HepG2 (cell line): Measurements from ENCODE around the gene MAMSTR. TPM values are rescaled to one million over a fixed set of nuclear protein-coding genes. Genes with fewer than 3 reads are reported as not detected.

Experiments
- ATAC-seq: fragments of 200-7000 bp; cut with Tn5 transposase; 3 replicates; pipeline ENCODE4 v1.9.1; 2020; ENCODE audit warnings: mild to moderate bottlenecking, moderate library complexity
- BruUV-seq: library from RNA; stranded (reverse); fragments of 400-500 nt; replicated peaks from 2 replicates; lab custom pipeline; 2021; lab: Mats Ljungman, UMichigan
- CTCF ChIA-PET: fragments of 300-600 bp; formaldehyde crosslinking; extraction: SDS; loops from one replicate; lab custom pipeline; 2021; ENCODE audit warnings: low total read pairs, inconsistent platforms, low intra/inter-chr PET ratio; lab: Yijun Ruan, JAX
- POLR2A ChIA-PET: fragments of 350-600 bp; sonication (Branson Sonifier 250); formaldehyde crosslinking; loops from one replicate; lab custom pipeline; 2020; ENCODE audit warnings: antibody characterized with exemption, inconsistent platforms; lab: Yijun Ruan, JAX
- DNase-seq: peaks from one replicate; pipeline ENCODE4 v3.0.0-alpha.2; 2015; ENCODE audit warnings: low spot score
- FAIRE-seq: peaks from 3 replicates; lab custom pipeline; 2011; peaks lifted over from hg19 to GRCh38; lab: Jason Lieb, UNC
- H2AFZ ChIP-seq: one replicate; pipeline ENCODE4 v1.6.1; 2011; ENCODE audit warnings: low read length, inconsistent platforms
- H3K27ac ChIP-seq: fragments of 300-600 bp; 3 replicates; pipeline ENCODE4 v1.8.0; 2011; ENCODE audit warnings: mixed run types, mild to moderate bottlenecking, mixed read lengths, low read length, inconsistent platforms; ENCODE audit not compliant: insufficient read depth; ENCODE audit errors: extremely low read length
- H3K27me3 ChIP-seq, 2 experiments: fragments of 200-600 bp in 1 of 2; 2 replicates in 1 of 2; 3 replicates in 1 of 2; pipeline versions ENCODE4 v1.6.0 to v1.8.0; 2011; ENCODE audit warnings: low read length in 2 of 2, mild to moderate bottlenecking in 2 of 2, moderate library complexity in 2 of 2, inconsistent platforms in 1 of 2; ENCODE audit not compliant: insufficient read depth in 2 of 2, control insufficient read depth in 1 of 2
- H3K36me3 ChIP-seq, 2 experiments: fragments of 200-600 bp in 1 of 2; replicated peaks in 1 of 2; 2 replicates in 1 of 2; 3 replicates in 1 of 2; pipeline versions ENCODE4 v1.5.1 to v1.8.0; 2011; ENCODE audit warnings: low read length in 2 of 2, inconsistent platforms in 1 of 2; ENCODE audit not compliant: insufficient read depth in 2 of 2, control insufficient read depth in 1 of 2
- H3K4me1 ChIP-seq: 2 replicates; pipeline ENCODE4 v1.5.1; 2012; ENCODE audit warnings: low read length, inconsistent platforms; ENCODE audit not compliant: insufficient read depth
- H3K4me2 ChIP-seq: 2 replicates; pipeline ENCODE4 v1.6.0; 2011; ENCODE audit warnings: low read depth, low read length, inconsistent platforms
- H3K4me3 ChIP-seq, 3 experiments: fragments of 200-600 bp in 1 of 3; sonication (generic), shearing (Covaris generic) in 1 of 3; replicated peaks in 1 of 3; 2 replicates each; pipeline ENCODE4 v1.5.1; 2011 to 2016; ENCODE audit warnings: low read length in 3 of 3, inconsistent platforms in 2 of 3, low read depth in 2 of 3, mild to moderate bottlenecking in 2 of 3, control low read depth in 1 of 3, mixed read lengths in 1 of 3; ENCODE audit not compliant: insufficient read depth in 1 of 3
- H3K79me2 ChIP-seq: one replicate; pipeline ENCODE4 v1.6.1; 2011; ENCODE audit warnings: low read length, inconsistent platforms; ENCODE audit not compliant: insufficient read depth
- H3K9ac ChIP-seq: 2 replicates; pipeline ENCODE4 v1.6.0; 2011; ENCODE audit warnings: mild to moderate bottlenecking, low read depth, low read length, inconsistent platforms; ENCODE audit not compliant: insufficient read depth
- H3K9me3 ChIP-seq: 2 replicates; pipeline ENCODE4 v1.5.1; 2012; ENCODE audit warnings: mild to moderate bottlenecking, low read length
- H4K20me1 ChIP-seq: 2 replicates; pipeline ENCODE4 v1.6.0; 2011; ENCODE audit warnings: inconsistent platforms, mild to moderate bottlenecking, low read length, moderate library complexity; ENCODE audit not compliant: insufficient read depth
- ZNF766 ChIP-seq: sonication (generic); formaldehyde crosslinking; IDR thresholded peaks from 2 replicates; pipeline ENCODE4 v1.5.0; 2020; ENCODE audit warnings: missing genetic modification reagents, borderline replicate concordance
- WGBS: methylation state at CpG from one replicate; pipeline ENCODE4 v1.1.6; 2017; ENCODE audit warnings: low lambda C conversion rate; 5-methylcytosine and 5-hydroxymethylcytosine counted together
- in situ Hi-C: cut with HindIII; loops from 2 replicates; pipeline ENCODE4 v1.10.0; 2017; ENCODE audit warnings: low pct_unique_long_range_greater_than_20kb; ENCODE audit not compliant: extremely low pct_ligation_motif_present
- intact Hi-C: fragments of 100-400 bp; cut with micrococcal nuclease; formaldehyde crosslinking; loops from one replicate; pipeline ENCODE4 v1.10.0; 2022; ENCODE audit not compliant: unreplicated experiment
- polyA plus RNA-seq, 8 experiments: library from polyadenylated mRNA; depleted of rRNA in 3 of 8; stranded (reverse) in 7 of 8; unstranded in 1 of 8; fragments of >200 nt; fragmentation: Illumina TruSeq in 4 of 8; extraction: Trizol in 4 of 8; gene quantifications; 2 replicates each; pipeline versions ENCODE4 v1.2.1 to v1.2.3, GENCODE V29; 2011 to 2016; ENCODE audit warnings: low read depth in 4 of 8, missing spikeins in 1 of 8, mixed read lengths in 1 of 8; ENCODE audit not compliant: insufficient read depth in 1 of 8
- total RNA-seq, 5 experiments: library from RNA; depleted of rRNA; stranded (reverse); fragments of >200 nt; fragmentation: Illumina TruSeq; extraction: Trizol; gene quantifications; 2 replicates each; pipeline ENCODE4 v1.2.3, GENCODE V29; 2016; ENCODE audit warnings: low read depth in 1 of 5
- TF ChIP-seq, protein P1 (sequence below): sonication (generic); formaldehyde crosslinking; IDR thresholded peaks from 2 replicates; pipeline ENCODE4 v1.9.0; 2021; ENCODE audit warnings: missing genetic modification reagents, borderline replicate concordance
- TF ChIP-seq, protein P2 (sequence below): sonication (generic); formaldehyde crosslinking; IDR thresholded peaks from 2 replicates; pipeline ENCODE4 v1.4.0; 2020; ENCODE audit warnings: missing genetic modification reagents
- TF ChIP-seq, protein P3 (sequence below): sonication (generic); formaldehyde crosslinking; IDR thresholded peaks from 2 replicates; pipeline ENCODE4 v1.4.0; 2020; ENCODE audit warnings: missing genetic modification reagents
- TF ChIP-seq, protein P4 (sequence below): IDR thresholded peaks from 2 replicates; pipeline ENCODE4 v1.4.0; 2020; ENCODE audit warnings: mild to moderate bottlenecking, missing genetic modification reagents

The MAMSTR gene
- total and polyA plus RNA-seq, 2 of the 13 experiments (the other 11 are each of a cell fraction or from before 2014, with no cell fraction given): 2.2 to 2.4 TPM

DNA sequence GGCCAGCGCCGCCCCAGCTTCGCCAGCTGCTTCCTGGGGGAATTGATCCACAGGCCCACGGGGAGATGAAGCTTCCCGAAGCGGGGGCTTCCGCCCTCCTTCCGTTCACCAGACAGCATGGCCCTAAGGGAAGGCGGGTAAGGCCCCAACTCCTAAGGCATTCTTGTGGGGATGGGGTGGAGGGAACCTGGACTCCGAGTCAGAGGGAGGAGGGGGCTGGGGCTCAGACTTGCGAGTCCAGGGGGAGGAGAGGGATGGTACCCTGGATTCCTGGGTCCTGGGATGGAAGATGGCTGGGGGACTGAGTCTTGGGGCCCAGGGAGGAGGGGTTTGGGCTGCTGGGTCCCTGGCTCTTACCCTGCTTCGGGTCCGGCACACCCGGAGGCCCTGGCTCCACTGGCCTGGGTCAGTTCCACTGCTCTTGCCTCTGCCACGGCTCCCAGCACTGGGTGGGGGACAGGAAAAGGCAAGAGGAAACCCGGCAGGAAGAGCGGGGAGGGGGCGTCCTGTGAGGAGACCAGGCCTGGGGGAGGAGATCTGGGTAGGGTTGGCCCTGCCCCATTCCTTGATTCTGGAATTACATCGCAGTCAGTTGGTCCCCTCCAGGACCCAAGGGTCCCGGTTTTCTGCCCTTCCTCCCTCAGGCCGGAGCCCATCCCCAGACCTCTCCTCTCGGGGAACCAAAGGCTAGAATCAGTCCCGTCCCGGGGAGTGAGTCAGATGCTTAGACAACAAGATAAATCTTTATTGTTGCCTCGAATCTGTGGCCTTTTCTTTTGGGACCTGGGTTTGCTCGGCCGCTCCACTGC lies 20.8 kb upstream of the MAMSTR start, which contains the start of gene RASIP1:
Gene RASIP1, minus strand, starts transcription at position 447 of the 809 bp plus-strand sequence. Its CDS starts 328 bp downstream, at position 119.
- Histone ChIP-seq H3K9ac (no peak within 1 kb of the TSS), H3K4me3 (peak within 1 kb of the TSS in 1 of 3 experiments; percentile 30; a peak in 1 of 6 replicates), H3K4me2 (no peak within 1 kb of the TSS), H3K36me3 (no peaks in the 10 kb centered on the region), H2AFZ (no peak within 1 kb of the TSS), H3K79me2 (no peaks in the 10 kb centered on the region), H4K20me1 (no peaks in the 10 kb centered on the region), H3K9me3 (no peaks in the 10 kb centered on the region), H3K27me3 (peaks cover 0 to 1% of the 10 kb centered on the region in 2 experiments; a peak in 1 of 5 replicates), H3K27ac (no peak within 1 kb of the TSS), H3K4me1 (peaks cover 52% of the 10 kb centered on the region)
- BruUV-seq: no TSS peak
- in situ Hi-C loops (no loop called here), intact Hi-C loops (no loop called here)
- ChIA-PET CTCF (no interaction called here), POLR2A (no interaction called here)
- no peak for ATAC-seq
- DNase-seq: no peak
- 67% methylated on average over 21 of the region's 27 CpGs for WGBS
- no peak for FAIRE-seq
- TF ChIP-seq ZNF766 (CRISPR knock-in tag): no peak
- TF ChIP-seq, protein P1, sequence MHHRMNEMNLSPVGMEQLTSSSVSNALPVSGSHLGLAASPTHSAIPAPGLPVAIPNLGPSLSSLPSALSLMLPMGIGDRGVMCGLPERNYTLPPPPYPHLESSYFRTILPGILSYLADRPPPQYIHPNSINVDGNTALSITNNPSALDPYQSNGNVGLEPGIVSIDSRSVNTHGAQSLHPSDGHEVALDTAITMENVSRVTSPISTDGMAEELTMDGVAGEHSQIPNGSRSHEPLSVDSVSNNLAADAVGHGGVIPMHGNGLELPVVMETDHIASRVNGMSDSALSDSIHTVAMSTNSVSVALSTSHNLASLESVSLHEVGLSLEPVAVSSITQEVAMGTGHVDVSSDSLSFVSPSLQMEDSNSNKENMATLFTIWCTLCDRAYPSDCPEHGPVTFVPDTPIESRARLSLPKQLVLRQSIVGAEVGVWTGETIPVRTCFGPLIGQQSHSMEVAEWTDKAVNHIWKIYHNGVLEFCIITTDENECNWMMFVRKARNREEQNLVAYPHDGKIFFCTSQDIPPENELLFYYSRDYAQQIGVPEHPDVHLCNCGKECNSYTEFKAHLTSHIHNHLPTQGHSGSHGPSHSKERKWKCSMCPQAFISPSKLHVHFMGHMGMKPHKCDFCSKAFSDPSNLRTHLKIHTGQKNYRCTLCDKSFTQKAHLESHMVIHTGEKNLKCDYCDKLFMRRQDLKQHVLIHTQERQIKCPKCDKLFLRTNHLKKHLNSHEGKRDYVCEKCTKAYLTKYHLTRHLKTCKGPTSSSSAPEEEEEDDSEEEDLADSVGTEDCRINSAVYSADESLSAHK: no peak
- TF ChIP-seq, protein P2, sequence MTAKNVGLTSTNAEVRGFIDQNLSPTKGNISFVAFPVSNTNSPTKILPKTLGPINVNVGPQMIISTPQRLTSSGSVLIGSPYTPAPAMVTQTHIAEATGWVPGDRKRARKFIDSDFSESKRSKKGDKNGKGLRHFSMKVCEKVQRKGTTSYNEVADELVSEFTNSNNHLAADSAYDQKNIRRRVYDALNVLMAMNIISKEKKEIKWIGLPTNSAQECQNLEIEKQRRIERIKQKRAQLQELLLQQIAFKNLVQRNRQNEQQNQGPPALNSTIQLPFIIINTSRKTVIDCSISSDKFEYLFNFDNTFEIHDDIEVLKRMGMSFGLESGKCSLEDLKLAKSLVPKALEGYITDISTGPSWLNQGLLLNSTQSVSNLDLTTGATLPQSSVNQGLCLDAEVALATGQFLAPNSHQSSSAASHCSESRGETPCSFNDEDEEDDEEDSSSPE: no peak
- TF ChIP-seq, protein P3, sequence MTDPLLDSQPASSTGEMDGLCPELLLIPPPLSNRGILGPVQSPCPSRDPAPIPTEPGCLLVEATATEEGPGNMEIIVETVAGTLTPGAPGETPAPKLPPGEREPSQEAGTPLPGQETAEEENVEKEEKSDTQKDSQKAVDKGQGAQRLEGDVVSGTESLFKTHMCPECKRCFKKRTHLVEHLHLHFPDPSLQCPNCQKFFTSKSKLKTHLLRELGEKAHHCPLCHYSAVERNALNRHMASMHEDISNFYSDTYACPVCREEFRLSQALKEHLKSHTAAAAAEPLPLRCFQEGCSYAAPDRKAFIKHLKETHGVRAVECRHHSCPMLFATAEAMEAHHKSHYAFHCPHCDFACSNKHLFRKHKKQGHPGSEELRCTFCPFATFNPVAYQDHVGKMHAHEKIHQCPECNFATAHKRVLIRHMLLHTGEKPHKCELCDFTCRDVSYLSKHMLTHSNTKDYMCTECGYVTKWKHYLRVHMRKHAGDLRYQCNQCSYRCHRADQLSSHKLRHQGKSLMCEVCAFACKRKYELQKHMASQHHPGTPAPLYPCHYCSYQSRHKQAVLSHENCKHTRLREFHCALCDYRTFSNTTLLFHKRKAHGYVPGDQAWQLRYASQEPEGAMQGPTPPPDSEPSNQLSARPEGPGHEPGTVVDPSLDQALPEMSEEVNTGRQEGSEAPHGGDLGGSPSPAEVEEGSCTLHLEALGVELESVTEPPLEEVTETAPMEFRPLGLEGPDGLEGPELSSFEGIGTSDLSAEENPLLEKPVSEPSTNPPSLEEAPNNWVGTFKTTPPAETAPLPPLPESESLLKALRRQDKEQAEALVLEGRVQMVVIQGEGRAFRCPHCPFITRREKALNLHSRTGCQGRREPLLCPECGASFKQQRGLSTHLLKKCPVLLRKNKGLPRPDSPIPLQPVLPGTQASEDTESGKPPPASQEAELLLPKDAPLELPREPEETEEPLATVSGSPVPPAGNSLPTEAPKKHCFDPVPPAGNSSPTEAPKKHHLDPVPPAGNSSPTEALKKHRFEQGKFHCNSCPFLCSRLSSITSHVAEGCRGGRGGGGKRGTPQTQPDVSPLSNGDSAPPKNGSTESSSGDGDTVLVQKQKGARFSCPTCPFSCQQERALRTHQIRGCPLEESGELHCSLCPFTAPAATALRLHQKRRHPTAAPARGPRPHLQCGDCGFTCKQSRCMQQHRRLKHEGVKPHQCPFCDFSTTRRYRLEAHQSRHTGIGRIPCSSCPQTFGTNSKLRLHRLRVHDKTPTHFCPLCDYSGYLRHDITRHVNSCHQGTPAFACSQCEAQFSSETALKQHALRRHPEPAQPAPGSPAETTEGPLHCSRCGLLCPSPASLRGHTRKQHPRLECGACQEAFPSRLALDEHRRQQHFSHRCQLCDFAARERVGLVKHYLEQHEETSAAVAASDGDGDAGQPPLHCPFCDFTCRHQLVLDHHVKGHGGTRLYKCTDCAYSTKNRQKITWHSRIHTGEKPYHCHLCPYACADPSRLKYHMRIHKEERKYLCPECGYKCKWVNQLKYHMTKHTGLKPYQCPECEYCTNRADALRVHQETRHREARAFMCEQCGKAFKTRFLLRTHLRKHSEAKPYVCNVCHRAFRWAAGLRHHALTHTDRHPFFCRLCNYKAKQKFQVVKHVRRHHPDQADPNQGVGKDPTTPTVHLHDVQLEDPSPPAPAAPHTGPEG: no peak
- TF ChIP-seq, protein P4, sequence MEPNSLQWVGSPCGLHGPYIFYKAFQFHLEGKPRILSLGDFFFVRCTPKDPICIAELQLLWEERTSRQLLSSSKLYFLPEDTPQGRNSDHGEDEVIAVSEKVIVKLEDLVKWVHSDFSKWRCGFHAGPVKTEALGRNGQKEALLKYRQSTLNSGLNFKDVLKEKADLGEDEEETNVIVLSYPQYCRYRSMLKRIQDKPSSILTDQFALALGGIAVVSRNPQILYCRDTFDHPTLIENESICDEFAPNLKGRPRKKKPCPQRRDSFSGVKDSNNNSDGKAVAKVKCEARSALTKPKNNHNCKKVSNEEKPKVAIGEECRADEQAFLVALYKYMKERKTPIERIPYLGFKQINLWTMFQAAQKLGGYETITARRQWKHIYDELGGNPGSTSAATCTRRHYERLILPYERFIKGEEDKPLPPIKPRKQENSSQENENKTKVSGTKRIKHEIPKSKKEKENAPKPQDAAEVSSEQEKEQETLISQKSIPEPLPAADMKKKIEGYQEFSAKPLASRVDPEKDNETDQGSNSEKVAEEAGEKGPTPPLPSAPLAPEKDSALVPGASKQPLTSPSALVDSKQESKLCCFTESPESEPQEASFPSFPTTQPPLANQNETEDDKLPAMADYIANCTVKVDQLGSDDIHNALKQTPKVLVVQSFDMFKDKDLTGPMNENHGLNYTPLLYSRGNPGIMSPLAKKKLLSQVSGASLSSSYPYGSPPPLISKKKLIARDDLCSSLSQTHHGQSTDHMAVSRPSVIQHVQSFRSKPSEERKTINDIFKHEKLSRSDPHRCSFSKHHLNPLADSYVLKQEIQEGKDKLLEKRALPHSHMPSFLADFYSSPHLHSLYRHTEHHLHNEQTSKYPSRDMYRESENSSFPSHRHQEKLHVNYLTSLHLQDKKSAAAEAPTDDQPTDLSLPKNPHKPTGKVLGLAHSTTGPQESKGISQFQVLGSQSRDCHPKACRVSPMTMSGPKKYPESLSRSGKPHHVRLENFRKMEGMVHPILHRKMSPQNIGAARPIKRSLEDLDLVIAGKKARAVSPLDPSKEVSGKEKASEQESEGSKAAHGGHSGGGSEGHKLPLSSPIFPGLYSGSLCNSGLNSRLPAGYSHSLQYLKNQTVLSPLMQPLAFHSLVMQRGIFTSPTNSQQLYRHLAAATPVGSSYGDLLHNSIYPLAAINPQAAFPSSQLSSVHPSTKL (CRISPR knock-in tag): no peak
